ENCODE data around the gene IVL. TPM values are rescaled to one million over a fixed set of nuclear protein-coding genes. Genes with fewer than 3 reads are reported as not detected.

The IVL gene
- total and polyA plus RNA-seq, 2 donors from 2014 or later, result not detected

- intact Hi-C loops (cut with DNase I), result no loop called here
- no peak for FAIRE-seq
These were observed 31.5 kb upstream of the IVL start for GRCh38 chr1:152876827-152877226.

DNA sequence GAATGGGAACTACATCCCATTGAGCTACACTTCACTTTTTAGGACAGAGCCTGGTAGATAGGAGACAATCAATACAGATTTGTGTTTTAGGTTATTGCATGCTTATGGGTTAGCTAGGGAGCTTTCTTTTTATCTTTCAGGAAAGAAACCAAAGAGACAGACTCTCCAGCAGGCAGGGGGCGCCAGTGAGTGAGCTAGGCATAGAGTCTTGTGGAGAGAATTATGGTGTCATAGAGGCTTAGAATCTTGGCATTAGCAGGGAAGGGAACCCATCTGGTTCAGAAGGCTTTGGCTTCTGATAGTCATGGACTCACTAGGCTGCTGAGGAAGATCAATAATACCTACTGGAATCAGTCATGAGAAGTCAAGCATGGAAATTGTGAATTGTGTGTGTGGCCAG is 30.3 kb upstream of the IVL start, which contains the start of gene SMCP:
TSS of gene SMCP (plus strand) at position 281 of the 400 bp plus-strand sequence. CDS start 6,101 bp downstream, outside the sequence.
- no peak for DNase-seq
- no peak within 1 kb of the TSS for H3K27ac ChIP-seq (ENCODE audit: low read depth in 2 of 2, low read length in 2 of 2)
- no peaks in the 10 kb centered on the region for H3K36me3 ChIP-seq (ENCODE audit: control insufficient read depth in 2 of 3, insufficient read depth in 3 of 3, low read length in 3 of 3)
- FAIRE-seq, result no peak
- intact Hi-C loops (cut with DNase I), result no loop called here
- H3K4me3 ChIP-seq (ENCODE audit: low read length in 3 of 3), result no peak within 1 kb of the TSS
- H3K27me3 ChIP-seq (ENCODE audit: control insufficient read depth, insufficient read depth, low read length), result no peaks in the 10 kb centered on the region
- no peak within 1 kb of the TSS for H3K9ac ChIP-seq (ENCODE audit: low read length in 3 of 3)
- no peaks in the 10 kb centered on the region for H3K4me1 ChIP-seq (ENCODE audit: control insufficient read depth in 2 of 3, insufficient read depth in 2 of 3, low read depth in 1 of 3, low read length in 3 of 3)
- no peak for TF ChIP-seq CTCF (IDR thresholded peaks at IDR 0.05; ENCODE audit: borderline replicate concordance, extremely low read depth, insufficient read depth)
- H3K9me3 ChIP-seq (ENCODE audit: control insufficient read depth in 2 of 3, insufficient read depth in 1 of 3, low read length in 3 of 3), result no peaks in the 10 kb centered on the region

More at GRCh38 chr1:152876827-152877226, 31.5 kb upstream of the IVL start:
- TF ChIP-seq CTCF (IDR thresholded peaks at IDR 0.05; ENCODE audit: borderline replicate concordance, extremely low read depth, insufficient read depth), result no peak
- DNase-seq, result no peak
- H3K27me3 ChIP-seq (ENCODE audit: control insufficient read depth, insufficient read depth, low read length), result no peaks in the 10 kb centered on the region
- H3K4me3 ChIP-seq (ENCODE audit: low read length in 3 of 3), result no peak overlapping the region
- H3K36me3 ChIP-seq (ENCODE audit: control insufficient read depth in 2 of 3, insufficient read depth in 3 of 3, low read length in 3 of 3), result no peaks in the 10 kb centered on the region
- no peaks in the 10 kb centered on the region for H3K9me3 ChIP-seq (ENCODE audit: control insufficient read depth in 2 of 3, insufficient read depth in 1 of 3, low read length in 3 of 3)
- H3K4me1 ChIP-seq (ENCODE audit: control insufficient read depth in 2 of 3, insufficient read depth in 2 of 3, low read depth in 1 of 3, low read length in 3 of 3), result no peaks in the 10 kb centered on the region
- no peak overlapping the region for H3K27ac ChIP-seq (ENCODE audit: low read depth in 2 of 2, low read length in 2 of 2)
- no peak overlapping the region for H3K9ac ChIP-seq (ENCODE audit: low read length in 3 of 3)

DNA sequence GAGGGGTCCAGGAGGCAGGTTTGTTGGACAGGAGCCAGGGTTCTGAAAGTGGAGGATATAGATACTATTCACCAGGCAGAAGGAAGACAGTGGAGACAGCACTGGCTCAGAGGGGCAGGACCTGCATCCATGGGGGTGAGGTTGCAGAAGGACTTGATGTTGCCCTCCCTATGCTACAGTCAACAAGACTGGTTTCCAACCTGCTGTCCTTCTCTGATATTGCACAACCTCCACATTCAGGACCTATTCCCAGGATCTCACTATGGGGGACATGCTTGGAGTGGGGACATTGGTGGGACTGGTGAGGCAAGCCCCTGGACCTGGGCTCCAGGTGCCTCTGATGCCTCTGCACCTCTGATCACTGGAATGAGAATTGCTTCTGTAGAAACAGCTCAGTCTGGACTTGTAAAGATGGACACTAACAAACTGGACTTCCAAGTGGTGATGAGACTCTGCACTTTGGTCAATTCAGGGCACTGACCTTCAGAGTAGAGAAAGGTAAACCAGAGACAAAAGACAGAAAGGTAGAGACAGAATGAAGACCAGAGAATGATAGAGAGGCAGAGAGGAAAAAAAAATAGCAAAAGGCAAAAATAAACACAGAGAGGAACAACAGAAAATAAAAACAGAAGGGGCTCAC is 28.7 kb upstream of the IVL start:
- Histone ChIP-seq H3K27ac (ENCODE audit: low read depth in 2 of 2, low read length in 2 of 2) (no peak overlapping the region), H3K27me3 (ENCODE audit: control insufficient read depth, insufficient read depth, low read length) (no peaks in the 10 kb centered on the region), H3K4me1 (ENCODE audit: control insufficient read depth in 2 of 3, insufficient read depth in 2 of 3, low read depth in 1 of 3, low read length in 3 of 3) (no peaks in the 10 kb centered on the region), H3K4me3 (ENCODE audit: low read length in 3 of 3) (no peak overlapping the region), H3K9me3 (ENCODE audit: control insufficient read depth in 2 of 3, insufficient read depth in 1 of 3, low read length in 3 of 3) (no peaks in the 10 kb centered on the region), H3K36me3 (ENCODE audit: control insufficient read depth in 2 of 3, insufficient read depth in 3 of 3, low read length in 3 of 3) (no peaks in the 10 kb centered on the region), H3K9ac (ENCODE audit: low read length in 3 of 3) (no peak overlapping the region)
- DNase-seq (no peak), FAIRE-seq (no peak)
- intact Hi-C loops (cut with DNase I), result no loop called here
- no peak for TF ChIP-seq CTCF (IDR thresholded peaks at IDR 0.05; ENCODE audit: borderline replicate concordance, extremely low read depth, insufficient read depth)

DNA sequence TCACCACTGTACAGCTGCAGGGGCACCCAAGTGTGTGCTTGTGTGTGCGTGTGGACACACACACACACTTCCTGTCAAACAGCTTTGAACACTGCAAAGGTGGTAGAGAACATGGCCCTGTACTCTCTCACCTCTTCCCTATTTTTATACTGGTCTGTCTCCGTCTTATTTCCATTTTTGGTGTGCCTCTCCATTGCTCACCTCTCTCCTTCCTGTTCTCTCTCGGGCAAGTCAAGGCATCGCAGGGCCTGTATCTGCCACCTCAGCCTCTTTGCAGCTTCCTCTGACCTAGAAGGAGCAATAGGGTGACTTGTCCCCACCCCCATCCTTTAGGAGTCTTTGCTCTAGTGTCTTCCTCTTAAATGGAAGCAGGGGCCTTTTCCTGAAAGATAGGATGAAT is 28.0 kb upstream of the IVL start:
- Histone ChIP-seq H3K4me1 (ENCODE audit: control insufficient read depth in 2 of 3, insufficient read depth in 2 of 3, low read depth in 1 of 3, low read length in 3 of 3) (no peaks in the 10 kb centered on the region), H3K9ac (ENCODE audit: low read length in 3 of 3) (no peak overlapping the region), H3K36me3 (ENCODE audit: control insufficient read depth in 2 of 3, insufficient read depth in 3 of 3, low read length in 3 of 3) (no peaks in the 10 kb centered on the region), H3K9me3 (ENCODE audit: control insufficient read depth in 2 of 3, insufficient read depth in 1 of 3, low read length in 3 of 3) (no peaks in the 10 kb centered on the region), H3K27ac (ENCODE audit: low read depth in 2 of 2, low read length in 2 of 2) (no peak overlapping the region), H3K4me3 (ENCODE audit: low read length in 3 of 3) (no peak overlapping the region), H3K27me3 (ENCODE audit: control insufficient read depth, insufficient read depth, low read length) (no peaks in the 10 kb centered on the region)
- TF ChIP-seq CTCF (IDR thresholded peaks at IDR 0.05; ENCODE audit: borderline replicate concordance, extremely low read depth, insufficient read depth), result no peak
- intact Hi-C loops (cut with DNase I), result no loop called here
- FAIRE-seq (no peak), DNase-seq (no peak)
